Liver (tissue), 3 donors: ENCODE data around the gene LILRA1.
"Not testable (repeated sequence)": the region's sequence is repeated elsewhere in the genome, so short reads cannot be mapped to it uniquely, and the experiment has no call there.

Experiments
- CTCF ChIP-seq: fragments of 150-350 bp; IDR thresholded peaks from 2 replicates; pipeline ENCODE4 v1.5.1; 2017; ENCODE audit warnings: improper control_type of control experiment, low read depth, low read length; ENCODE audit not compliant: missing input control
- FOXA1 ChIP-seq: IDR thresholded peaks from 2 replicates; pipeline ENCODE4 v1.6.1; 2016; ENCODE audit warnings: antibody characterized with exemption
- MAX ChIP-seq: IDR thresholded peaks from 2 replicates; pipeline ENCODE4 v1.6.1; 2016; ENCODE audit warnings: antibody characterized with exemption
- TAF1 ChIP-seq: conservative IDR thresholded peaks from 2 replicates; pipeline ENCODE4 v1.6.1; 2016; ENCODE audit warnings: antibody characterized with exemption, mild to moderate bottlenecking
- donor health status: healthy.
- donor health status: healthy.

- TF ChIP-seq FOXA1, TAF1, MAX, CTCF: not testable (repeated sequence)
Measured at GRCh38 chr19:54595680-54596436, 2.4 kb downstream of the LILRA1 start.
